Measurements from ENCODE around the gene OFD1. TPM values are rescaled to one million over a fixed set of nuclear protein-coding genes. Genes with fewer than 3 reads are reported as not detected.

Gene OFD1
- polyA plus RNA-seq, 2 of the 4 experiments (the other 2 are of a cell fraction), result 14.8 to 24.9 TPM

DNA sequence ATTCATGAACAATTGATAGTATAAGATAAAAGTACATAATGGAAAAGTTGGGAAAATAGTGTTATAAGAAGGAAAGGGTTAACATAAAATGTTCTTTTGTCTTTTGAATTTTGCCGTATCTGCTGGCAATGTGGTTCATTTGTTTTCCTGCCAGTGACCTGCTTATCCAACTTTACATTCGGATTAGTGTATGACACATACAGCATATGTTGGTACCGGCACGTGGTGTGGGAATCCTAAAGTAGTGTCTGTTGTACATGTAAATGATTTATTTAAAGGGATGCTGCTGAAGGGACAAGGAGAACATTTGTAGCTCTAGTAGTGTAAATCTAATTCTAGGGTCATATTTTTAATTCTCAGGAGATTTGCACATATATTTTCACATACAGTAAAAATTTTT, 34.2 kb upstream of the OFD1 start:
- FAIRE-seq, result no peak
- no peak overlapping the region for H3K4me2 ChIP-seq
- DNase-seq (ENCODE audit: low read depth in 1 of 2, low spot score in 1 of 2), result no peak
- H3K4me3 ChIP-seq, result no peak overlapping the region
- no peak for ATAC-seq
- 80% methylated on average over 4 of the region's 4 CpGs for WGBS (ENCODE audit: missing lambda C conversion rate)
- no peaks in the 10 kb centered on the region for H3K9me3 ChIP-seq
- H3K4me1 ChIP-seq, result peaks cover 14% of the 10 kb centered on the region
- no peak overlapping the region for H3K27ac ChIP-seq
- ChIA-PET POLR2A (no interaction called here), CTCF (interaction anchor here (0.6 to 0.8 kb wide), 2 partner anchors 13 to 137 kb away, joined by 3 read pairs; no protein-coding TSS in a partner anchor)
- no peak for TF ChIP-seq ZNF302 (CRISPR knock-in tag; IDR thresholded peaks at IDR 0.05)
- TF ChIP-seq, protein P1, sequence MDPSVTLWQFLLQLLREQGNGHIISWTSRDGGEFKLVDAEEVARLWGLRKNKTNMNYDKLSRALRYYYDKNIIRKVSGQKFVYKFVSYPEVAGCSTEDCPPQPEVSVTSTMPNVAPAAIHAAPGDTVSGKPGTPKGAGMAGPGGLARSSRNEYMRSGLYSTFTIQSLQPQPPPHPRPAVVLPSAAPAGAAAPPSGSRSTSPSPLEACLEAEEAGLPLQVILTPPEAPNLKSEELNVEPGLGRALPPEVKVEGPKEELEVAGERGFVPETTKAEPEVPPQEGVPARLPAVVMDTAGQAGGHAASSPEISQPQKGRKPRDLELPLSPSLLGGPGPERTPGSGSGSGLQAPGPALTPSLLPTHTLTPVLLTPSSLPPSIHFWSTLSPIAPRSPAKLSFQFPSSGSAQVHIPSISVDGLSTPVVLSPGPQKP (IDR thresholded peaks at IDR 0.05; ENCODE audit: low read depth, low read length), result no peak
- no peak for TF ChIP-seq POLR2AphosphoS2 (conservative IDR thresholded peaks at IDR 0.05; ENCODE audit: low read length)
- no peak for TF ChIP-seq RNF2 (IDR thresholded peaks at IDR 0.05; ENCODE audit: borderline replicate concordance, low read depth)
- no peak for TF ChIP-seq ZFP36 (IDR thresholded peaks at IDR 0.05; ENCODE audit: borderline replicate concordance, partially characterized antibody)
- no peak for TF ChIP-seq NPAS2 (CRISPR knock-in tag; IDR thresholded peaks at IDR 0.05; ENCODE audit: borderline replicate concordance)
- no peak for TF ChIP-seq POLR2A (IDR thresholded peaks at IDR 0.05; ENCODE audit: low read length)
- no peak for TF ChIP-seq TP53 (CRISPR knock-in tag; IDR thresholded peaks at IDR 0.05)

DNA sequence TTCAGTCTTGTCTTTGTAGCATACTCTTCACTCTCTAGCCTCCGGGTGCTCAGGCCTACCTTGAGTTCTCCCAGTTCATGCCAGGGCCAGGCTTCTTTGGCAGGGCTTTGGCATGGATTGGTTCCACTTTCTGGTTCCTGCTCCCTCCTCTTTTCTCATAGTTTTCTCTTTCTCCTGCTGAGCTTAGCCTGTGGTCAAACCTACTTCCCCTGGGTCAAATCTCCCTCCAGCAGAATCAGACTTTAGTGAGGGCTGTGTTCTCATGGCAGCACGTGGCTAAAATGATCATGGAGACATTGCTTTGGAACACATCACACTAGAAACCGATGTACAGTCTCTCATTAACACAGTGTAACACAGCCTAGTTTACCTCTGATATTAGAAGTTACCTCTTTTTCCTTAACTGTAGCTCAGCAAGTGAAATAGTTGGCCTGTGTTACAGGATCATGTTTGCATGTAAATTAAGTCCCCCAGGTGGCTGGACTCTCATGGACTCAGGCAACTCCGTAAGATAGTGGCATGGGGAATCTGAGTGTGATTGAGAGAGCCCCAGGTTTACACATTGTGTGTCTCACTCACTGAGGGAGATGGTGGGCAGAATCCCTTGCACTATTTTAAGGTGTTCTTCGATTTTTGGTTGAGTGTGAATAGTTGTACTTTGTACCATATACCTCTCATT, 32.3 kb upstream of the OFD1 start:
- Histone ChIP-seq H3K27ac (no peak overlapping the region), H3K4me1 (peaks cover 14% of the 10 kb centered on the region), H3K9me3 (no peaks in the 10 kb centered on the region), H3K4me2 (no peak overlapping the region), H3K4me3 (no peak overlapping the region)
- 96% methylated on average over 5 of the region's 5 CpGs for WGBS (ENCODE audit: missing lambda C conversion rate)
- ATAC-seq (no peak), FAIRE-seq (no peak), DNase-seq (ENCODE audit: low read depth in 1 of 2, low spot score in 1 of 2) (no peak)
- ChIA-PET CTCF (no interaction called here), POLR2A (no interaction called here)
- TF ChIP-seq JUN (IDR thresholded peaks at IDR 0.05) (no peak), KDM1A (IDR thresholded peaks at IDR 0.05; ENCODE audit: low read depth) (no peak), FOSL2 (IDR thresholded peaks at IDR 0.05) (no peak), FOSL2 (CRISPR knock-in tag; IDR thresholded peaks at IDR 0.05) (no peak), ESRRA (IDR thresholded peaks at IDR 0.05; ENCODE audit: borderline replicate concordance, low read length) (no peak), SREBF2 (IDR thresholded peaks at IDR 0.05) (no peak), HEYL (CRISPR knock-in tag; IDR thresholded peaks at IDR 0.05) (no peak), NPAS2 (CRISPR knock-in tag; IDR thresholded peaks at IDR 0.05; ENCODE audit: borderline replicate concordance) (no peak), POLR2AphosphoS2 (conservative IDR thresholded peaks at IDR 0.05; ENCODE audit: low read length) (no peak), RAD21 (conservative IDR thresholded peaks at IDR 0.05 in 1 of 2, IDR thresholded peaks at IDR 0.05 in 1 of 2) (no peak), CHD4 (IDR thresholded peaks at IDR 0.05; ENCODE audit: borderline replicate concordance) (no peak)
- TF ChIP-seq, protein P2, sequence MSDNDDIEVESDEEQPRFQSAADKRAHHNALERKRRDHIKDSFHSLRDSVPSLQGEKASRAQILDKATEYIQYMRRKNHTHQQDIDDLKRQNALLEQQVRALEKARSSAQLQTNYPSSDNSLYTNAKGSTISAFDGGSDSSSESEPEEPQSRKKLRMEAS (IDR thresholded peaks at IDR 0.05), result no peak
- TF ChIP-seq, protein P3, sequence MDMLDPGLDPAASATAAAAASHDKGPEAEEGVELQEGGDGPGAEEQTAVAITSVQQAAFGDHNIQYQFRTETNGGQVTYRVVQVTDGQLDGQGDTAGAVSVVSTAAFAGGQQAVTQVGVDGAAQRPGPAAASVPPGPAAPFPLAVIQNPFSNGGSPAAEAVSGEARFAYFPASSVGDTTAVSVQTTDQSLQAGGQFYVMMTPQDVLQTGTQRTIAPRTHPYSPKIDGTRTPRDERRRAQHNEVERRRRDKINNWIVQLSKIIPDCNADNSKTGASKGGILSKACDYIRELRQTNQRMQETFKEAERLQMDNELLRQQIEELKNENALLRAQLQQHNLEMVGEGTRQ (IDR thresholded peaks at IDR 0.05), result no peak

DNA sequence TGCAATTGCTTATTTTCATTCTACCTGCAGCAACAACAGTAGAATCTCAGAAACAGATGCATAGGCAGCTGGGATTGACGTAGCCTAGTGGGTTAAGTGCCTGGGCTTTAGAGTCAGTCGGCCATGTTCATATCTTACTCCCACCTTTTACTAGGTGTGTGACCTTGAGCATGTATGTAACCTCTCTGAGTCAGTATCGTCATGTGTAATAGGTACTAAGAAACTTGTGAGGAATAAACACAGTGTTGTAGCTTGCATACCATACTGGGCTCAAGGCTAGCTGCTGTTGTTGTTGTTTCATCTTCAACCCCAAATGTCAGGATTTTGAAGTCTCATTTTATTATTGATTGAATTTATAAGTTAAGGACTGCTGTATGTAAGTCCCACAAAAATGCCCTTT, 31.4 kb upstream of the OFD1 start:
- ATAC-seq (no peak), DNase-seq (ENCODE audit: low read depth in 1 of 2, low spot score in 1 of 2) (no peak), FAIRE-seq (no peak)
- CTCF ChIA-PET, result no interaction called here
- WGBS (ENCODE audit: missing lambda C conversion rate), result 92% methylated on average over 3 of the region's 3 CpGs
- no peaks in the 10 kb centered on the region for H3K9me3 ChIP-seq
- POLR2A ChIA-PET, result no interaction called here
- no peak overlapping the region for H3K27ac ChIP-seq
- no peak overlapping the region for H3K4me3 ChIP-seq
- H3K4me2 ChIP-seq, result no peak overlapping the region
- peaks cover 14% of the 10 kb centered on the region for H3K4me1 ChIP-seq
- TF ChIP-seq ZFP36 (IDR thresholded peaks at IDR 0.05; ENCODE audit: borderline replicate concordance, partially characterized antibody) (no peak), ZSCAN20 (CRISPR knock-in tag; IDR thresholded peaks at IDR 0.05) (no peak), KDM1A (IDR thresholded peaks at IDR 0.05; ENCODE audit: low read depth) (no peak), MYC (IDR thresholded peaks at IDR 0.05; ENCODE audit: borderline replicate concordance, low read length) (no peak), EHF (CRISPR knock-in tag; IDR thresholded peaks at IDR 0.05) (no peak), JUN (IDR thresholded peaks at IDR 0.05) (no peak), JUNB (IDR thresholded peaks at IDR 0.05) (no peak)
- TF ChIP-seq, protein P4, sequence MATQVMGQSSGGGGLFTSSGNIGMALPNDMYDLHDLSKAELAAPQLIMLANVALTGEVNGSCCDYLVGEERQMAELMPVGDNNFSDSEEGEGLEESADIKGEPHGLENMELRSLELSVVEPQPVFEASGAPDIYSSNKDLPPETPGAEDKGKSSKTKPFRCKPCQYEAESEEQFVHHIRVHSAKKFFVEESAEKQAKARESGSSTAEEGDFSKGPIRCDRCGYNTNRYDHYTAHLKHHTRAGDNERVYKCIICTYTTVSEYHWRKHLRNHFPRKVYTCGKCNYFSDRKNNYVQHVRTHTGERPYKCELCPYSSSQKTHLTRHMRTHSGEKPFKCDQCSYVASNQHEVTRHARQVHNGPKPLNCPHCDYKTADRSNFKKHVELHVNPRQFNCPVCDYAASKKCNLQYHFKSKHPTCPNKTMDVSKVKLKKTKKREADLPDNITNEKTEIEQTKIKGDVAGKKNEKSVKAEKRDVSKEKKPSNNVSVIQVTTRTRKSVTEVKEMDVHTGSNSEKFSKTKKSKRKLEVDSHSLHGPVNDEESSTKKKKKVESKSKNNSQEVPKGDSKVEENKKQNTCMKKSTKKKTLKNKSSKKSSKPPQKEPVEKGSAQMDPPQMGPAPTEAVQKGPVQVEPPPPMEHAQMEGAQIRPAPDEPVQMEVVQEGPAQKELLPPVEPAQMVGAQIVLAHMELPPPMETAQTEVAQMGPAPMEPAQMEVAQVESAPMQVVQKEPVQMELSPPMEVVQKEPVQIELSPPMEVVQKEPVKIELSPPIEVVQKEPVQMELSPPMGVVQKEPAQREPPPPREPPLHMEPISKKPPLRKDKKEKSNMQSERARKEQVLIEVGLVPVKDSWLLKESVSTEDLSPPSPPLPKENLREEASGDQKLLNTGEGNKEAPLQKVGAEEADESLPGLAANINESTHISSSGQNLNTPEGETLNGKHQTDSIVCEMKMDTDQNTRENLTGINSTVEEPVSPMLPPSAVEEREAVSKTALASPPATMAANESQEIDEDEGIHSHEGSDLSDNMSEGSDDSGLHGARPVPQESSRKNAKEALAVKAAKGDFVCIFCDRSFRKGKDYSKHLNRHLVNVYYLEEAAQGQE (IDR thresholded peaks at IDR 0.05), result no peak
- TF ChIP-seq, protein P5, sequence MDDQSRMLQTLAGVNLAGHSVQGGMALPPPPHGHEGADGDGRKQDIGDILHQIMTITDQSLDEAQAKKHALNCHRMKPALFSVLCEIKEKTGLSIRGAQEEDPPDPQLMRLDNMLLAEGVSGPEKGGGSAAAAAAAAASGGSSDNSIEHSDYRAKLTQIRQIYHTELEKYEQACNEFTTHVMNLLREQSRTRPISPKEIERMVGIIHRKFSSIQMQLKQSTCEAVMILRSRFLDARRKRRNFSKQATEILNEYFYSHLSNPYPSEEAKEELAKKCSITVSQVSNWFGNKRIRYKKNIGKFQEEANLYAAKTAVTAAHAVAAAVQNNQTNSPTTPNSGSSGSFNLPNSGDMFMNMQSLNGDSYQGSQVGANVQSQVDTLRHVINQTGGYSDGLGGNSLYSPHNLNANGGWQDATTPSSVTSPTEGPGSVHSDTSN (IDR thresholded peaks at IDR 0.05), result no peak

Measured in A549 (cell line).